ENCODE measurements around the gene MRPS27. TPM values are rescaled to one million over a fixed set of nuclear protein-coding genes. Genes with fewer than 3 reads are reported as not detected.
A peak's percentile ranks its signal among the peaks of the same experiment; 100 is the strongest.

The MRPS27 gene
- total RNA-seq, 4 donors from 2014 or later, result 33.2 to 74.9 (median 62.3) TPM

GRCh38 chr5:72237879-72238278 lies 82.2 kb downstream of the MRPS27 start:
- Histone ChIP-seq H3K27me3 (no peaks in the 10 kb centered on the region), H3K4me1 (peaks cover 12 to 19% of the 10 kb centered on the region in 2 donors), H3K36me3 (peaks cover 0 to 7% of the 10 kb centered on the region in 2 donors), H3K27ac (no peak overlapping the region), H3K9me3 (no peaks in the 10 kb centered on the region), H3K4me3 (no peak overlapping the region)
- intact Hi-C loops (cut with DNase I; ENCODE audit: low total_unique reads), result no loop called here
- ATAC-seq (no peak), DNase-seq (no peak)
- in situ Hi-C loops (cut with MboI; ENCODE audit: low sequenced_read_pairs in 4 of 4), result no loop called here
- TF ChIP-seq POLR2A (IDR thresholded peaks at IDR 0.05) (no peak), CTCF (IDR thresholded peaks at IDR 0.05 in 4 of 5, conservative IDR thresholded peaks at IDR 0.05 in 1 of 5) (no peak)

GRCh38 chr5:72237415-72237814 lies 82.6 kb downstream of the MRPS27 start:
- DNase-seq, result no peak
- H3K4me3 ChIP-seq, result no peak overlapping the region
- intact Hi-C loops (cut with DNase I; ENCODE audit: low total_unique reads), result no loop called here
- no peaks in the 10 kb centered on the region for H3K9me3 ChIP-seq
- in situ Hi-C loops (cut with MboI; ENCODE audit: low sequenced_read_pairs in 4 of 4), result no loop called here
- H3K27me3 ChIP-seq, result no peaks in the 10 kb centered on the region
- no peak for ATAC-seq
- H3K27ac ChIP-seq, result no peak overlapping the region
- peaks cover 12 to 23% of the 10 kb centered on the region in 2 donors for H3K4me1 ChIP-seq
- no peak for TF ChIP-seq CTCF (IDR thresholded peaks at IDR 0.05 in 4 of 5, conservative IDR thresholded peaks at IDR 0.05 in 1 of 5)
- TF ChIP-seq POLR2A (IDR thresholded peaks at IDR 0.05), result no peak
- peaks cover 0 to 7% of the 10 kb centered on the region in 2 donors for H3K36me3 ChIP-seq

GRCh38 chr5:72235725-72236124 lies 84.3 kb downstream of the MRPS27 start:
- intact Hi-C loops (cut with DNase I; ENCODE audit: low total_unique reads), result no loop called here

GRCh38 chr5:72234868-72235267 lies 85.2 kb downstream of the MRPS27 start:
- H3K4me1 ChIP-seq, result peaks cover 16 to 36% of the 10 kb centered on the region in 2 donors
- TF ChIP-seq POLR2A (IDR thresholded peaks at IDR 0.05) (no peak), CTCF (IDR thresholded peaks at IDR 0.05 in 4 of 5, conservative IDR thresholded peaks at IDR 0.05 in 1 of 5) (no peak)
- no peak overlapping the region for H3K4me3 ChIP-seq
- in situ Hi-C loops (cut with MboI; ENCODE audit: low sequenced_read_pairs in 4 of 4), result no loop called here
- no peaks in the 10 kb centered on the region for H3K27me3 ChIP-seq
- intact Hi-C loops (cut with DNase I; ENCODE audit: low total_unique reads), result no loop called here
- no peaks in the 10 kb centered on the region for H3K9me3 ChIP-seq
- no peak for DNase-seq
- H3K36me3 ChIP-seq, result peaks cover 0 to 7% of the 10 kb centered on the region in 2 donors
- H3K27ac ChIP-seq, result peak overlapping the region in 2 of 4 donors; percentile 41 to 55
- ATAC-seq, result no peak

More at GRCh38 chr5:72235725-72236124, 84.3 kb downstream of the MRPS27 start:
- ATAC-seq (no peak), DNase-seq (no peak)
- TF ChIP-seq POLR2A (IDR thresholded peaks at IDR 0.05) (no peak), CTCF (IDR thresholded peaks at IDR 0.05 in 4 of 5, conservative IDR thresholded peaks at IDR 0.05 in 1 of 5) (no peak)
- H3K9me3 ChIP-seq, result no peaks in the 10 kb centered on the region
- in situ Hi-C loops (cut with MboI; ENCODE audit: low sequenced_read_pairs in 4 of 4), result no loop called here
- no peak overlapping the region for H3K27ac ChIP-seq
- peaks cover 16 to 36% of the 10 kb centered on the region in 2 donors for H3K4me1 ChIP-seq
- H3K27me3 ChIP-seq, result no peaks in the 10 kb centered on the region
- H3K4me3 ChIP-seq, result no peak overlapping the region
- peaks cover 0 to 7% of the 10 kb centered on the region in 2 donors for H3K36me3 ChIP-seq

- TF ChIP-seq CTCF (IDR thresholded peaks at IDR 0.05 in 4 of 5, conservative IDR thresholded peaks at IDR 0.05 in 1 of 5), result no peak
- intact Hi-C loops (cut with DNase I; ENCODE audit: low total_unique reads) (no loop called here), in situ Hi-C loops (cut with MboI; ENCODE audit: low sequenced_read_pairs in 4 of 4) (no loop called here)
- DNase-seq (no peak), ATAC-seq (peak; percentile 90 to 92)
- H3K9me3 ChIP-seq, result no peaks in the 10 kb centered on the region
- peaks cover 16 to 38% of the 10 kb centered on the region in 2 donors for H3K4me1 ChIP-seq
- H3K27me3 ChIP-seq, result no peaks in the 10 kb centered on the region
- H3K36me3 ChIP-seq, result peaks cover 0 to 7% of the 10 kb centered on the region in 2 donors
- H3K27ac ChIP-seq, result peak overlapping the region in 3 of 4 donors; percentile 41 to 56 (median 55)
- no peak overlapping the region for H3K4me3 ChIP-seq
Observed at GRCh38 chr5:72234265-72234700, 85.8 kb downstream of the MRPS27 start.
